GM12878 (cell line): ENCODE results near the gene TCF12. TPM values are rescaled to one million over a fixed set of nuclear protein-coding genes. Genes with fewer than 3 reads are reported as not detected.
A peak's percentile ranks its signal among the peaks of the same experiment; 100 is the strongest.

ENCODE experiments used
- ATAC-seq: fragments of 200-7000 bp; cut with Tn5 transposase; 3 replicates; pipeline ENCODE4 v1.9.1; 2020; ENCODE audit warnings: mild to moderate bottlenecking, moderate library complexity
- BruUV-seq: library from RNA; stranded (reverse); fragments of 400-500 nt; replicated peaks from 2 replicates; lab custom pipeline; 2021; lab: Mats Ljungman, UMichigan
- CTCF ChIA-PET: fragments of 300-600 bp; sonication (Branson Sonifier 250); formaldehyde crosslinking; extraction: SDS; loops from one replicate; lab custom pipeline; 2021; ENCODE audit warnings: inconsistent platforms; lab: Yijun Ruan, JAX
- POLR2A ChIA-PET: fragments of 350-600 bp; formaldehyde crosslinking; extraction: SDS; loops from one replicate; lab custom pipeline; 2021; ENCODE audit warnings: inconsistent platforms; lab: Charles Lee
- RAD21 ChIA-PET: fragments of 300-600 bp; sonication (Branson Sonifier 250); formaldehyde crosslinking; loops from one replicate; lab custom pipeline; 2023; ENCODE audit warnings: antibody characterized with exemption; ENCODE audit not compliant: unreplicated experiment; lab: Charles Lee
- SMC1A ChIA-PET: fragments of 300-600 bp; sonication (Branson Sonifier 250); formaldehyde crosslinking; loops from one replicate; lab custom pipeline; 2023; ENCODE audit not compliant: unreplicated experiment, uncharacterized antibody; lab: Charles Lee
- DNase-seq: peaks from one replicate; pipeline ENCODE4 v3.0.0-alpha.2; 2011; ENCODE audit warnings: low read depth, low spot score
- FAIRE-seq: peaks from 3 replicates; lab custom pipeline; 2011; peaks lifted over from hg19 to GRCh38; lab: Jason Lieb, UNC
- H2AFZ ChIP-seq: 2 replicates; pipeline ENCODE4 v1.6.0; 2011; ENCODE audit warnings: low read depth, low read length, control low read depth; ENCODE audit not compliant: control insufficient read depth
- H3K27ac ChIP-seq: 2 replicates; pipeline ENCODE4 v1.5.1; 2011; ENCODE audit warnings: control low read depth; ENCODE audit not compliant: control insufficient read depth, insufficient read depth
- H3K27me3 ChIP-seq, 2 experiments: replicated peaks in 1 of 2; 2 replicates each; pipeline versions ENCODE4 v1.6.0 to v1.6.1; 2011; ENCODE audit warnings: low read length in 1 of 2; ENCODE audit not compliant: control insufficient read depth in 2 of 2, insufficient read depth in 2 of 2
- H3K36me3 ChIP-seq, 2 experiments: 2 replicates each; pipeline ENCODE4 v1.5.1; 2011; ENCODE audit warnings: low read length in 1 of 2; ENCODE audit not compliant: control insufficient read depth in 2 of 2, insufficient read depth in 2 of 2
- H3K4me1 ChIP-seq: 2 replicates; pipeline ENCODE4 v1.6.1; 2011; ENCODE audit warnings: mild to moderate bottlenecking, low read length, moderate library complexity, mixed read lengths; ENCODE audit not compliant: control insufficient read depth, insufficient read depth
- H3K4me2 ChIP-seq: 2 replicates; pipeline ENCODE4 v1.6.0; 2011; ENCODE audit warnings: control low read depth; ENCODE audit not compliant: control insufficient read depth, insufficient read depth
- H3K4me3 ChIP-seq: fragments of 200-600 bp; sonication (generic); 2 replicates; pipeline ENCODE4 v1.5.1; 2016
- H3K79me2 ChIP-seq: 2 replicates; pipeline ENCODE4 v1.6.0; 2011; ENCODE audit warnings: low read length; ENCODE audit not compliant: control insufficient read depth, insufficient read depth
- H3K9ac ChIP-seq: 2 replicates; pipeline ENCODE4 v1.8.0; 2011; ENCODE audit warnings: low read length, control low read depth, mixed read lengths; ENCODE audit not compliant: control insufficient read depth, insufficient read depth
- H3K9me3 ChIP-seq: replicated peaks from 3 replicates; pipeline ENCODE4 v1.5.1; 2011; ENCODE audit warnings: mild to moderate bottlenecking, low read length; ENCODE audit not compliant: control insufficient read depth, insufficient read depth
- H4K20me1 ChIP-seq: 2 replicates; pipeline ENCODE4 v1.6.0; 2011; ENCODE audit not compliant: control insufficient read depth, insufficient read depth
- EGR1 ChIP-seq, 2 experiments: IDR thresholded peaks; 1 replicate in 1 of 2; 2 replicates in 1 of 2; pipeline ENCODE4 v1.6.1; 2011 to 2012; ENCODE audit warnings: low read depth in 2 of 2, low read length in 2 of 2, borderline replicate concordance in 1 of 2, mild to moderate bottlenecking in 1 of 2, moderate library complexity in 1 of 2
- EZH2 ChIP-seq: IDR thresholded peaks from 2 replicates; pipeline ENCODE4 v1.6.1; 2012; ENCODE audit warnings: low read depth, mild to moderate bottlenecking, control low read depth, inconsistent platforms, low read length, borderline replicate concordance; ENCODE audit not compliant: control insufficient read depth
- HDGF ChIP-seq: fragments of 450-650 bp; IDR thresholded peaks from 2 replicates; pipeline ENCODE4 v1.6.1; 2016; ENCODE audit warnings: antibody characterized with exemption
- JUND ChIP-seq: IDR thresholded peaks from 2 replicates; pipeline ENCODE4 v1.6.1; 2012; ENCODE audit warnings: low read depth, mild to moderate bottlenecking, low read length, improper control_type of control experiment, moderate library complexity
- RUNX3 ChIP-seq: IDR thresholded peaks from 2 replicates; pipeline ENCODE4 v1.6.1; 2012; ENCODE audit warnings: low read length, inconsistent platforms
- SIN3A ChIP-seq: IDR thresholded peaks from 2 replicates; pipeline ENCODE4 v1.6.1; 2012; ENCODE audit warnings: low read depth, low read length, improper control_type of control experiment
- SMARCA5 ChIP-seq: fragments of 450-650 bp; IDR thresholded peaks from 2 replicates; pipeline ENCODE4 v1.6.1; 2017; ENCODE audit warnings: mild to moderate bottlenecking
- ZNF384 ChIP-seq: IDR thresholded peaks from 2 replicates; pipeline ENCODE4 v1.6.1; 2012; ENCODE audit warnings: low read depth, mild to moderate bottlenecking, low read length, improper control_type of control experiment, borderline replicate concordance
- WGBS: methylation state at CpG from one replicate; pipeline ENCODE4 v1.1.6; 2016; ENCODE audit warnings: low lambda C conversion rate; ENCODE audit not compliant: insufficient replicate concordance, insufficient coverage; ENCODE audit errors: missing lambda C conversion rate; 5-methylcytosine and 5-hydroxymethylcytosine counted together
- in situ Hi-C: fragments of 300-500 bp; cut with MboI; formaldehyde crosslinking; loops from 9 replicates; pipeline ENCODE4 v1.14.3; 2018; ENCODE audit warnings: mixed read lengths
- intact Hi-C: fragments of 100-400 bp; cut with micrococcal nuclease; formaldehyde crosslinking; loops from one replicate; pipeline ENCODE4 v1.14.2; 2022; ENCODE audit not compliant: unreplicated experiment
- polyA plus RNA-seq, 11 experiments: library from polyadenylated mRNA; depleted of rRNA in 4 of 11; unstranded in 6 of 11; stranded (reverse) in 5 of 11; fragments of >200 nt; fragmentation: Nextera tagmentation in 4 of 11; fragmentation: Illumina TruSeq in 1 of 11; extraction: Ambion mirVana in 4 of 11; extraction: Trizol in 1 of 11; gene quantifications; 1 replicate in 1 of 11; 2 replicates in 10 of 11; pipeline versions ENCODE4 v1.2.1 to v1.2.3, GENCODE V29; 2011 to 2016; ENCODE audit warnings: inconsistent platforms in 2 of 11, missing spikeins in 2 of 11, low read depth in 1 of 11
- total RNA-seq, 4 experiments: library from RNA; depleted of rRNA in 3 of 4; stranded (reverse); fragments of >200 nt in 3 of 4; fragmentation: Illumina TruSeq in 1 of 4; extraction: Trizol in 1 of 4; gene quantifications; 2 replicates each; pipeline versions ENCODE4 v1.2.1 to v1.2.3, GENCODE V29; 2013 to 2021

The TCF12 gene
- total and polyA plus RNA-seq, 10 of the 15 experiments (the other 5 are each of a cell fraction or from before 2014, with no cell fraction given) = 8.2 to 70.9 (median 49.5) TPM

GRCh38 chr15:57282686-57283085 is 364.2 kb downstream of the TCF12 start (continued):
- TF ChIP-seq ZNF384 = no peak
- no peak for TF ChIP-seq EZH2
- no peak for TF ChIP-seq SMARCA5
- no peak for TF ChIP-seq EGR1 (IDR thresholded peaks at IDR 0.05; ENCODE audit: borderline replicate concordance in 1 of 2, low read depth in 2 of 2, low read length in 2 of 2)
- no peak for TF ChIP-seq JUND

DNA sequence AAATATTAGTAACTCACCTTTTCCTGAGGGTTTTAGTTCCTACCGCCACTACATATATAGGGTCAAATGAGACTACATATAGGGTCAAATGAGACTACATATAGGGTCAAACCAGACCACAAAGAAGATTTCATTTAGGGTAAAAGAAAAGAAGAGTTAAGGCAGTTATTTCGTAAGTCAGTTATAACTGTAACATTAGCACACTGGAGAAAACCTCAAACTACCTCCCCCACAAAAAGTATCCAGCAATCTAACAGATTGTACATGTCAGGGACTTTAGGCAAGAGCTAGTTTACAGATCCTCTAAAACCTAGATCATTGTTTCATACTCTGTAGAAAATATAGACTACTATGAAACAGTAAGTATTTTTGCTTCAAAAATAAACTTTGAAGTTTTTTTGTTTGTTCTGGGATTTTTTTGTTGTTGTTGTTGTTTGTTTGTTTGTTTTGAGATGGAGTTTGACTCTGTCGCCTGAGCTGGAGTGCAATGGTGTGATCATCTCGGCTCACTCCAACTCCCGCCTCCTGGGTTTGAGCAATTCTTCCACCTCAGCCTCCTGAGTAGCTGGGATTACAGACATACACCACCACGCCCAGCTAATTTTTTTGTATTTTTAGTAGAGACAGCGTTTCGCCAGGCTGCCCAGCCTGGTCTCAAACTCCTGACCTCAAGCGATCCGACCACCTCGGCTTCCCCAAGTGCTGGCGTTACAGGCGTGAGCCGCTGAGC is 365.5 kb downstream of the TCF12 start:
- DNase-seq (no peak), FAIRE-seq (no peak), ATAC-seq (peak; percentile 11)
- intact Hi-C loops = no loop called here
- no peaks in the 10 kb centered on the region for H3K27me3 ChIP-seq
- H4K20me1 ChIP-seq = no peaks in the 10 kb centered on the region
- H3K4me3 ChIP-seq = peak overlapping the region; percentile 24; the same call in 1 of the 2 replicates
- ChIA-PET CTCF (interaction anchor here (0.7 to 1.9 kb wide), 8 partner anchors 12 to 137 kb away, joined by 3 to 9 read pairs (median 4); no protein-coding TSS in a partner anchor), SMC1A (interaction anchor here (0.8 to 7.0 kb wide), 9 partner anchors 8 to 138 kb away, joined by 3 to 54 read pairs (median 6); no protein-coding TSS in a partner anchor), POLR2A (interaction anchor here (2.0 to 5.5 kb wide), 2 partner anchors 17 to 24 kb away, joined by 7 to 40 read pairs; no protein-coding TSS in a partner anchor), RAD21 (interaction anchor here (0.7 to 3.0 kb wide), 7 partner anchors 8 to 244 kb away, joined by 3 to 18 read pairs (median 3); no protein-coding TSS in a partner anchor)
- 35% methylated on average over 14 of the region's 14 CpGs for WGBS
- peaks cover 56% of the 10 kb centered on the region for H3K4me1 ChIP-seq
- H3K27ac ChIP-seq = peak overlapping the region; percentile 54
- peaks cover 4 to 9% of the 10 kb centered on the region in 2 experiments; a peak in 3 of 4 replicates for H3K36me3 ChIP-seq
- TF ChIP-seq HDGF (no peak), SIN3A (no peak), RUNX3 (peak; percentile 37; the same call in 1 of the 2 replicates)
- no peak overlapping the region; the same call in 1 of the 2 replicates for H2AFZ ChIP-seq
- H3K9me3 ChIP-seq = no peaks in the 10 kb centered on the region
- peak overlapping the region; percentile 54 for H3K4me2 ChIP-seq
- in situ Hi-C loops = no loop called here
- H3K9ac ChIP-seq = peak overlapping the region; percentile 19; the same call in 1 of the 2 replicates
- BruUV-seq = no TSS peak
- no peaks in the 10 kb centered on the region for H3K79me2 ChIP-seq
